Transverse colon (tissue), 3 donors: ENCODE results near the gene GOLGA6L6.
"Not testable (repeated sequence)": the region's sequence is repeated elsewhere in the genome, so short reads cannot be mapped to it uniquely, and the experiment has no call there.

Experiments used
- POLR2A ChIP-seq: fragments of 450-650 bp; IDR thresholded peaks from one replicate; pipeline ENCODE4 v1.6.1; 2016; ENCODE audit warnings: antibody characterized with exemption, mild to moderate bottlenecking, moderate library complexity
- POLR2AphosphoS5 ChIP-seq, 3 donors: sonication (generic); formaldehyde crosslinking; IDR thresholded peaks; one replicate each; pipeline ENCODE4 v1.6.1; 2016; ENCODE audit warnings: antibody characterized with exemption in 3 of 3

DNA sequence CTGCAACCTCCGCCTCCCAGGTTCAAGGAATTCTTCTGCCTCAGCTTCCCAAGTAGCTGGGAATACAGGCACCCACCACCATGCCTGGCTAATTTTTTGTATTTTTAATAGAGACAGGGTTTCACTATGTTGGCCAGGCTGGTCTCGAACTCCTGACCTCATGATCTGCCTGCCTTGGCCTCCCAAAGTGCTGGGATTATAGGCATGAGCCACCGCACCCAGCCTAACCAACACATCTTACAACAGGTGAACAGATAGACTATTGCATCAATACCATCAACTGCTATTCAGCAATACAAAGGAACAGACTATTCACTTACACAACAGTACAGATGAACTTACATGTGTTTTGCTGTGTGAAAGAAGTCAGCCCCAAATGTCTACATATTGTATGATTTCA is 45.2 kb upstream of the GOLGA6L6 start:
- not testable (repeated sequence) for TF ChIP-seq POLR2AphosphoS5 (IDR thresholded peaks at IDR 0.05); POLR2A
